ENCODE measurements around the gene KASH5.
A peak's percentile ranks its signal among the peaks of the same experiment; 100 is the strongest.

The KASH5 gene, protein sequence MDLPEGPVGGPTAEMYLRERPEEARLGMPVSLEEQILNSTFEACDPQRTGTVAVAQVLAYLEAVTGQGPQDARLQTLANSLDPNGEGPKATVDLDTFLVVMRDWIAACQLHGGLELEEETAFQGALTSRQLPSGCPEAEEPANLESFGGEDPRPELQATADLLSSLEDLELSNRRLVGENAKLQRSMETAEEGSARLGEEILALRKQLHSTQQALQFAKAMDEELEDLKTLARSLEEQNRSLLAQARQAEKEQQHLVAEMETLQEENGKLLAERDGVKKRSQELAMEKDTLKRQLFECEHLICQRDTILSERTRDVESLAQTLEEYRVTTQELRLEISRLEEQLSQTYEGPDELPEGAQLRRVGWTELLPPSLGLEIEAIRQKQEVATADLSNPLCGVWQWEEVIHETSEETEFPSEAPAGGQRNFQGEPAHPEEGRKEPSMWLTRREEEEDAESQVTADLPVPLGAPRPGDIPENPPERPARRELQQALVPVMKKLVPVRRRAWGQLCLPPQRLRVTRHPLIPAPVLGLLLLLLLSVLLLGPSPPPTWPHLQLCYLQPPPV

GRCh38 chr19:49387936-49388372, at the start of gene KASH5:
Gene KASH5, plus strand, starts transcription at chr19:49388249. Its CDS starts 2,635 bp downstream, at chr19:49390884.
- peak in 1 of 2 experiments; percentile 59 for DNase-seq
- TF ChIP-seq GATA1 (IDR thresholded peaks at IDR 0.05; ENCODE audit: low read depth, low read length), result no peak

GRCh38 chr19:49338691-49339300, 49.3 kb upstream of the KASH5 start:
- TF ChIP-seq POLR2A (IDR thresholded peaks at IDR 0.05; ENCODE audit: low read length) (no peak), GATA1 (IDR thresholded peaks at IDR 0.05; ENCODE audit: low read depth, low read length) (no peak)
- DNase-seq, result no peak

DNA sequence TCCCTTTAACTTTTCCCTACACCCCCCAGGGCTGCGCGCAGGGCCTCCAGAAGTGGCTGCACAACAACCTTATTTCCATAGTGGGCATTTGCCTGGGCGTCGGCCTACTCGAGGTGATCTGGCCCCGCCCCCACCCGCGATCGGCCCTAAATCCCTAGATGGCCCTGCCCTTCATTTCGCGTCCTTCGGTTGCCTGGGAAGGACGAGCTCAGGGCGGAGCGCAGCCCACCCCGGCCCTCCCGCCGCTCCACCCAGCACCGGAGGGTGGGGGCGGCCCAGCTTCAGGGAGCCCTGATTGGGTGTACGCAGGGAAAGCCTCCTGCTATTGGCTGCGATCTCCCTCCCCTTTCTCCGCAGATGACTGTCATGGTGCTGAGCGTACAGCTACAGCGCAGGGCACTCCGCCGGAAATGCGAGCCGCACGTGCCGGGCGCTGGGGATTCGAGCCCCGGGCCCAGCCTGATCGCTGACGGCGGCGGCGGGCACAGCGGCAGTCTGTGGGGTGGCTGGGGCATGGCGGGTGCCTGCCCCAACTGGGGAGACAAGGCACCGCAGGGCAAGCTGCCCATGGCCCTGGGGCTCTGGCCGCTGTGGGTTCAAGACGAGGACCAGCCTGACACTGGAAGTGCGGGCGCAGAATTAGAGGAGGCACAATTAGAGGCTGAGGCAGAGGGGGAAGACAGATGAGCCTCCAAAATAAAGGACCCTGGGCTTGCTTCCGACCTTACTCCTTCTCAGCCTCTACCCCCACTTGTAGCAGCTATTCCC, 48.6 kb upstream of the KASH5 start:
- DNase-seq, result no peak

GRCh38 chr19:49340069-49340864, 47.8 kb upstream of the KASH5 start:
- TF ChIP-seq POLR2A (IDR thresholded peaks at IDR 0.05; ENCODE audit: low read length) (no peak), GATA1 (IDR thresholded peaks at IDR 0.05; ENCODE audit: low read depth, low read length) (no peak)
- DNase-seq, result no peak

More for the DNA sequence above, 48.6 kb upstream of the KASH5 start:
- TF ChIP-seq POLR2A (IDR thresholded peaks at IDR 0.05; ENCODE audit: low read length), result no peak
- no peak for TF ChIP-seq GATA1 (IDR thresholded peaks at IDR 0.05; ENCODE audit: low read depth, low read length)

- TF ChIP-seq POLR2A (IDR thresholded peaks at IDR 0.05; ENCODE audit: low read length), result no peak
- no peak for TF ChIP-seq GATA1 (IDR thresholded peaks at IDR 0.05; ENCODE audit: low read depth, low read length)
- no peak for DNase-seq
These were observed 47.0 kb upstream of the KASH5 start for GRCh38 chr19:49340865-49341718.

- no peak for DNase-seq
- TF ChIP-seq GATA1 (IDR thresholded peaks at IDR 0.05; ENCODE audit: low read depth, low read length), result no peak
- TF ChIP-seq POLR2A (IDR thresholded peaks at IDR 0.05; ENCODE audit: low read length), result no peak
These were observed 45.7 kb upstream of the KASH5 start for GRCh38 chr19:49342291-49342721.

DNA sequence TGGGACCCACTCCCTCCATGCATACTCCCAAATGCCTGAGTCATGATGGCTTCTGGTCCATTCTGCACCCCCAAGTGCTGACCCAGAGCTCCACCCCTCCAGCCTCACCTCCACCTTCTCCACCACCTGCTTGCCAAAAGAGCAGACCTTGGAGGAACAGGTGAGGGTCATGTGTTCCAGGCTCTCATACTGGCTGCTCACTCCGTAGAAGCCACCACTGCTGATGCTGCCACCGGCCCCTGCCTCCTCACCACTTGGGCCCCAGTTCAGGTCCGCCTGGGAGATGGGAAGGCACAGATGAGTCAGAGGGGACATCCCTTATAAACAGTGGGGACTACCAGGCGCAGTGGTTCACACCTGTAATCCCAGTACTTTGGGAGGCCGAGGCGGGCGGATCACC, 44.9 kb upstream of the KASH5 start:
- no peak for DNase-seq
- no peak for TF ChIP-seq GATA1 (IDR thresholded peaks at IDR 0.05; ENCODE audit: low read depth, low read length)
- no peak for TF ChIP-seq POLR2A (IDR thresholded peaks at IDR 0.05; ENCODE audit: low read length)

DNA sequence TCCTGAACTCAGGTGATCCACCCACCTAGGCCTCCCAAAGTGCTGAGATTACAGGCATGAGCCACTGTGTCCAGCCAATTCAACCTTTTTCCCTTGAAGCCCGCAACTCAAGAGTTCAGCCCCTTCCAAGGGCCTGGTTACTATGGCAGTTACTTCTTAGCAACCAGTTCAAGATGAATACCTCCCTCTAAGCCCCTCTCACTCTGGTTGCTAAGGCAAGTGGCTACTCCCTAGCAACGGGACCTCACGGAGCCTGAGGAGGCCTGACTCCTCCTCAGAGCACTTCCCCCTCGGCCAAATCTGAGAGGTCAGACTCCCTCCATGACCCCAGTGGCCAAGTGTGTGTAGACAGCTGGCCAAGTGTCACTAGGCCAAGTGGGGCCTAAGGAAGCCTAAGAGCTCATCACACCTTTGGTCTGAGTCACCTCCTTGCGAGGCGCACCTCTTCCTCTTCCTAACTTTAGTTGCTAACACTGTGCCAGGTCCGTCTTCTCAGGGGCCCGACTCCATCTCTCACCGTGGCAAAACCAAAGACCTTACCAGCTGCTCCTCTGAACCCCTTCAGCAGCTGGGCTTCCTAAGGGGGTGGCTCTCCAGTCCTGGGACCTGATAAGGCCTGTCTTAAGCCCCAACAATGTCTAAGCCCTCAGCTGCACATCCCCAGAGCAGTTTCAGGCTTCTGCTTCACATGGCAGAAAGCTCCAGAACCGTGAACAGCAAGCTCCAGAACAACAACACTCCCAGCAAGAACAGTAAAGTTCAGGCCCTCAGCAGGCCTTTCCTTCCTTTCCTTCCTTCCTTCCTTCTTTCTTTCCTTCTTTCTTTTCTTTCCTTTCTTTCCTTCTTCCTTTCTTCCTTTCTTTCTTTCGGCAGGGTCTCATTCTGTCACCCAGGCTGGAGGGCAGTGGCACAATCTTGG, 43.3 kb upstream of the KASH5 start:
- no peak for TF ChIP-seq POLR2A (IDR thresholded peaks at IDR 0.05; ENCODE audit: low read length)
- no peak for TF ChIP-seq GATA1 (IDR thresholded peaks at IDR 0.05; ENCODE audit: low read depth, low read length)
- no peak for DNase-seq

DNA sequence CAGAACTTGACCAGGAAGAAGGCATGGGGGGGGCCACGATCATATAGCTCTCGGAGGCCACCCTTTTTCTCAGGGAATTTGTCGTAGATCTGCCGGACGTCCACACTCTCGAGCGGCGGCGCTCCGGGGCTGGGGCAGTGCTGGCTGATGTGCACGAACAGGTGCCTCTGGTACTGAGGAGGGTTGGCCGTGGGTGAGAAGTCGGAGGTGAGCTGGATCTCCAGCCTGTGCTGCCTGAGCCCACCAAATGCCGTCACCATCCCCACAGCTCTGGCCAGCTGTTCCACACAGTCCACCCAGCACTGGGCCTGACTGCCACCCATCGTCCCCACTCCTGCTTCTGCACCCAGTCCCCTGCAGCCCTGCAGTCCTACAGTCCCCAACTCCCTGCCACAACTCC, 40.9 kb upstream of the KASH5 start:
- no peak for TF ChIP-seq GATA1 (IDR thresholded peaks at IDR 0.05; ENCODE audit: low read depth, low read length)
- TF ChIP-seq POLR2A (IDR thresholded peaks at IDR 0.05; ENCODE audit: low read length), result no peak
- no peak for DNase-seq

- DNase-seq, result peak in 1 of 2 experiments; percentile 22
- TF ChIP-seq POLR2A (IDR thresholded peaks at IDR 0.05; ENCODE audit: low read length) (no peak), GATA1 (IDR thresholded peaks at IDR 0.05; ENCODE audit: low read depth, low read length) (no peak)
These were observed 40.2 kb upstream of the KASH5 start for GRCh38 chr19:49347835-49348234.

All from erythroblast (primary cell).